GM15510 (cell line): ENCODE measurements around the gene RBMS1.

Experiments used
- POLR2A ChIP-seq: IDR thresholded peaks from 3 replicates; pipeline ENCODE4 v1.6.1; 2011; ENCODE audit warnings: borderline replicate concordance; ENCODE audit not compliant: insufficient read length; ENCODE audit errors: extremely low read depth

The RBMS1 gene

GRCh38 chr2:160372585-160372984, 121.0 kb downstream of the RBMS1 start:
- no peak for TF ChIP-seq POLR2A

- TF ChIP-seq POLR2A, result no peak
Observed at GRCh38 chr2:160372010-160372356, 121.6 kb downstream of the RBMS1 start.

GRCh38 chr2:160371251-160372009, 122.2 kb downstream of the RBMS1 start:
- TF ChIP-seq POLR2A, result no peak

- no peak for TF ChIP-seq POLR2A
Observed at GRCh38 chr2:160368988-160369930, 124.3 kb downstream of the RBMS1 start.

GRCh38 chr2:160367887-160368286, 125.7 kb downstream of the RBMS1 start:
- TF ChIP-seq POLR2A, result no peak

- no peak for TF ChIP-seq POLR2A
Observed at GRCh38 chr2:160366474-160366873, 127.1 kb downstream of the RBMS1 start.

- no peak for TF ChIP-seq POLR2A
Observed at GRCh38 chr2:160365716-160366367, 127.8 kb downstream of the RBMS1 start.

- no peak for TF ChIP-seq POLR2A
Observed at GRCh38 chr2:160364364-160364763, 129.2 kb downstream of the RBMS1 start.

- no peak for TF ChIP-seq POLR2A
Observed at GRCh38 chr2:160363961-160364360, 129.6 kb downstream of the RBMS1 start.

- TF ChIP-seq POLR2A, result no peak
Observed at GRCh38 chr2:160363055-160363454, 130.6 kb downstream of the RBMS1 start.

- no peak for TF ChIP-seq POLR2A
Observed at GRCh38 chr2:160362541-160362940, 131.1 kb downstream of the RBMS1 start.

GRCh38 chr2:160362018-160362417, 131.6 kb downstream of the RBMS1 start:
- no peak for TF ChIP-seq POLR2A

- TF ChIP-seq POLR2A, result no peak
Observed at GRCh38 chr2:160360089-160360757, 133.4 kb downstream of the RBMS1 start.

- no peak for TF ChIP-seq POLR2A
Observed at GRCh38 chr2:160358046-160358445, 135.6 kb downstream of the RBMS1 start.

- TF ChIP-seq POLR2A, result no peak
Observed at GRCh38 chr2:160356485-160356884, 137.1 kb downstream of the RBMS1 start.
